ENCODE data around the gene NLGN3. TPM values are rescaled to one million over a fixed set of nuclear protein-coding genes. Genes with fewer than 3 reads are reported as not detected.

The NLGN3 gene
- total RNA-seq, 1 donor from 2014 or later, result 0.92 TPM

DNA sequence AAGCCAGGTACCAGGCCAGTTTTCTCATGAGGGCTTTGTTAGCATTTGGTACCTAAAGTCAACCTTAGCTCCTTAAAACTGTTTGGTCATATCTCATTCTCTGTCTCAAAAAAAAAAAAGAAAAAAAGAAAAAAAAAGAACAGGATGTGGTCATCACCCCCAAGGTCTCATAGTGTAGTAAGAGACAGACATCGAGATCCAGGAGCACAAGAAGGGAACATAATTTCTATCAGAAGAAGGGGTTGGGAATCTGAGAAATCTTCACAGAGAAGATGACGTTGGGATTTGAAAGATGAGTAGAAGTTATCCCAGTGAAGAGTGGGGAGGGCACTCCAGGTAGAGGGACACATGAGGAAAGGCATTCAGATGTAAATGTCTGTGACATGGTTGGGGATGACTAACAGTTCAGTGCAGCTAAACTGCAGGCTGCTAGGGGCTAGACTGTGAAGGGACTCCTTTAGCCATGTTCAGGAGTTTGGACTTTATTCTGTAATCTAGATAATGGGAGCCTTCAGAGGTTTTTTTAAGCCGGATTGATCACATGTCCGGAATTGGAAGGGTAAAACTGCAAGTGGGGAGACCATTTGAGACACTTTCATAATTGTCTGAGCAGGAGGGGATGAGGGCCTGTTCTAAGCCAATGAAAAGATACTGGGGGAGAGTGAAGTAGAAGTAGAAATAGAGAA lies 51.5 kb downstream of the NLGN3 start:
- ATAC-seq, result no peak
- no peak for DNase-seq
- intact Hi-C loops (cut with micrococcal nuclease), result no loop called here

DNA sequence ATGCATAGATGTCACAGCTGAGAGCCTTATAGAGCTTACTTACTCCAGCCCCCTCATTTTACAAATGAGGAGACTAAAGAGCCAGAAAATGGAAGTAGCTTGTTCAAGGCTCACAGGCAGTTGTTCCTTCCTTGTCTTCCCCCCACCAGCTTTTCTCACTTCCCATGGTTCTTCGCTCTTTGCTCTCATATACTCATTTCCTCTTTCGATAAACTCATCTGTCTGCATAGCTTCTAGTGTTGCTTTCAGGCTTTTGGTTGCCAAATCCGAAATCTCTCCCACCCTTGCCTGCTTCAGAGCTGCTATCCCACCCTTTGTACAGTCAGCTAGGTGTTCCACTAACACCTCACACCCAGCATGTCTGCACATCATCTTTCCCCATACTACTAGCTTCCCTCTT lies 53.4 kb downstream of the NLGN3 start:
- DNase-seq, result no peak
- intact Hi-C loops (cut with micrococcal nuclease), result no loop called here
- ATAC-seq, result no peak

DNA sequence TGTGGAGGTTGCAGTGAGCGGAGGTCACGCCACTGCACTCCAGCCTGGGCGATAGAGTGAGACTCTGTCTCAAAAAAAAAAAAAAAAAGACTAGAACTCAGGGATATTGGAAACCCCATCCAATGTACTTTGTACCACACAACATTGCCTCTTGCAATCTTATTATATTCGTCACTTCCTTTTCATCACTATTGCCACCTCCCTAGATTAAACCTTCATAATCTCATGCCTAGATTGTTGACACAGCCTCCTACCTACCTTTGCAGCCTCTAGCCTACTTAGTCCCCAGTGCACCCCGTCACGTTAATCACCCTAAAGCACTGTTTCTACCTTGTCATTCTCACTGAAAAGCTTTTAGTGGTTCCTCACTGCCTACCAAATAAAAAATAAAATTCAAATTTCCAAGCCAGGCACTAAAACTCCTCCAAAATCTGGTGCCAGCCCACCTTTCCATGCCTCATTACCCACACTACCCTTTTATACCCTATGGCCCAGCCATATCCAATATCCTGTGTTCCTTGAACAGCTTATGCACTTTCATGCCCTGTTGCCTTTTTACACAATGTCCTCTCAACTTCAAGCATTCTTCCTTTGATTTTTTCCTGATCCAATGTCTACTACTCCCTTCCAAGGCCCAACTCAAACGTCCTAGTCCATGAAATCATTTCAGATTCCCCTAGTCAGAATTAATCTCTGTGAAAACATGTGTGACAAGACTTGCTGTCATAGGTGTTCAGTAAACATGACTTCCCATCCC lies 54.8 kb downstream of the NLGN3 start:
- intact Hi-C loops (cut with micrococcal nuclease), result no loop called here
- ATAC-seq, result no peak
- no peak for DNase-seq

DNA sequence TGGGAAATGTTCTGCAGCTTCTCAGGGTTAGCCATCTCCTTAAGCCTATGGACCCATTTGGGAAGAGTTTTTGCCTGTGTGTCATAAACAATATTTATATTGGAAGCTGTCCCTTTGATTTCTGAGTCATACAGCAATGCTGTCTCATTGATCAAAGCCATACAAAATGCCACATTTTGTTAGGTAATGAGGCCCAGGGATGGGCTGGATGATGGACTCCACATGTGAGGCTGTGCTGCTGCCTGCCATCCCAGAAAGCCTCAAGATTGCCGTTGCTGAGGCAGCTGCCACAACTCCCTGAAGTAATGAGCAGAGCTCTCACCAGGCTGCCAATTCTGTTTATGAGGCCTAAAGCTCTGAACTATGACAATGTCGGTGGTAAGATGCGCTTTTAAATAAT lies 66.2 kb downstream of the NLGN3 start:
- DNase-seq, result no peak
- no peak for ATAC-seq
- intact Hi-C loops (cut with micrococcal nuclease), result no loop called here

DNA sequence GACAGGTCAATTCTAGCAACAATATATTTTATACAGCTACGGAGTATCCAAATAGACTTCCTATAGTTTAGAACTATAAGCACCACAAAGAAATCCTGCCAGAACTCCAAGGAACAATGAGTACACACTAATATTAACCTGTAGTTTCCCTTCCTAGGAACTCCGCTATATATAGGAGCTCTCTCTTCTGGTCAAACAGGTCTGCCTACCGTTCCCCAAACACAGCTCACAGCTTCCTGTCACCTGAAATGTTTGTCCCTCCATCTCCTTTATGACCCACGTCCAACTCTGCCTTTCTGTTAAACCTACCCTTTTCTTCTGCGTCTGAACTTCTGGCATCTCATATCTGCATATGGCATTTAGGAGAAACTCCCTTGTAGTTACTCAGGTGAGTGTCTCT lies 67.9 kb downstream of the NLGN3 start:
- no peak for DNase-seq
- no peak for ATAC-seq
- intact Hi-C loops (cut with micrococcal nuclease), result no loop called here

DNA sequence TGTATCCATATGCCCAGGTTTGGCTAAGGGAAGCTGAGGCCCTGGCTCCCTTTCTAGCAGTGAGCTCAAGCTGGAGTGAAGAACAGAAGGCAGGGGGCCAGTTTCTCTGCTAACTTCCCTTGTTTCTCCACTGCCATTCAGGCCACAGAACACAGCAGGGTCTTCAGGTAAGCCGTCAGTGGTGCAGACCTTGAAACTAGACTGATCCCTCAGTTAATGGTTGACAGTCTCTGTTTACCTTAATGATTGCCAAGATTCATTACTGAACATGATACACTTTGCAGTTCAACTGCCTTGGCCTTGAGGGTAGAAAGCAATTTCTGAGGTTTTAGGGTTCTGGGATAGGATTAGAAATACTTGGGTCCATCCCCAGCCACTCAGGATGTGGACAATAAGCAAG lies 69.5 kb downstream of the NLGN3 start:
- ATAC-seq, result no peak
- DNase-seq, result no peak
- intact Hi-C loops (cut with micrococcal nuclease), result no loop called here

DNA sequence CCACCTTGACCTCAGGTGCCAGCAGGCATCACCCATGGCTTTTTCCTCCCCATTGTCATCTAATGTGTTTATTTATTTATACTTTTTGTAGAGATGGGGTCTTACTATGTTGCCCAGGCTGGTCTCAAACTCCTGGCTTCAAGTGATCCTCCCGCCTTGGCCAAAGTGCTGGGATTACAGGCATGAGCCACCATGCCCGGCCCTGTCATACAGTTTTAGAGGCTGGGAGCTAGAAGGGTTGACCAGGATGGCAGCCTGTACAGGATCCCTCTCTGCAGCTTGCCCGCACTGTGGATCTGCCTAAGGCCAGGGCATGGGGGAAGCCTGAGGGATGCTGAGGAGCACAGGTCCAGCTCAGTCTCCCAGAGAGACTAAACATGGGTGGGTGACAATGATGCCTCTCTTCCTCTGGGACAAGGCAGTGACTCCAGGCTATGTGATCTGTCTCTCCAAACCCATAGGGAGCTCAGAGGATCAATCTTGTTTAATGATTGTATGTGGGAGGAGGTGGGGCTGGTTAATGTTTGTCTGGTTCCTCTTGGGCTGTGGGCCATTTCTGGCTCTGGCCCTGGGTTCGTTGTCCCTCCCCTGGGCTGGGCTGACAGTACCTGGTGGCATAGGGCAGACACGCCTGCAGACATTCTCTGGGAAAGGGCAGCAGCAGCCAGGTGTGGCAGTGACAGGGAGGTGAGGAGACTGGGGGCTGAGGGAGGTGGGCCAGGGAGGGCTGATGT lies 70.1 kb downstream of the NLGN3 start:
- ATAC-seq, result no peak
- DNase-seq, result no peak
- intact Hi-C loops (cut with micrococcal nuclease), result no loop called here

DNA sequence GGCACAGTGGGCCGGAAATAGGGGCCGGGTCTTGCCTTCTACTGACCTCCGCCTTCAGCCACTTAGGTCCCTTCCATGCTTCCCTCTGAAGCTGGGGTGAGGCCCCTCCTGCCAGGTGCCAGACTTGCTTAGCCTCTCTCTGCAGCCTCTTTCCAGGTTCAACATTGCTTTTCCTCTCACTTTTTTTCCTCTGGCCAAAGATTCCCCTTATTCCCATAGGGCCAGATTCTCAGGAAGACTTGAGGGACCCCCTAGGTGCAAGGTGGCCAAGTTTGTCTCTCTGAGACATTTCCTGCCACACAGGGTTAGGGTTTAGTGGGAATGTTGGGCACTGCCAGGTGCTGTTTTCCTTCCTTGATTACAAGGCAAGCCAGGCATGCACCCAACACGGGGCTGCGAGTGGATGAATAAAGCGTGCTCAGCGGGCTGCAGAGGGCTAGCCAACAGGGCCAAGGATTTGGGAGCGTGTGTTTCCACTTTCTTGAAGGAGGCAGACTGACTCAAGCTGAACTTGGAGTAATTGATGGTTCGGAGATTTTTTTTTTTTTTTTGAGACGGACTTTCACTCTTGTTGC lies 70.8 kb downstream of the NLGN3 start:
- DNase-seq (no peak), ATAC-seq (no peak)
- intact Hi-C loops (cut with micrococcal nuclease), result no loop called here

DNA sequence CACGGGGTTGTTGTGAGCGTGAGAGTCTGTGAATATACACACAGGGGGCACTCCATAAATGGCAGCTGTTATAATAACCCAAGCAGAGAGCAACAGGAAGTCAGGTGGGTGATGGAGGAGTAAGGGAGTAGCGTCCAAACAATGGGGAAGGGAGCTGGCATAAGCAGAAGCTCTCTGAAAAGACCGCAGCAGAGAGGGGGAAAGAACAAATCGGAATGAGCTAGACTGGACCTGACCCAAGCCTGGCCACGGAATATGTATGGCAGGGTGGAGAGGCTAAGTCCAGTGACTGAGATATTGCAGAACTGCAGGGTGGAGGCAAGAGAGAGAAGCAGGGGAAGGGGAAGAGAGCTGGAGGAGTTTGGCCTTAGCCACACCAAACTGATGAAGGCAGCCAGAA lies 71.8 kb downstream of the NLGN3 start:
- ATAC-seq, result no peak

DNA sequence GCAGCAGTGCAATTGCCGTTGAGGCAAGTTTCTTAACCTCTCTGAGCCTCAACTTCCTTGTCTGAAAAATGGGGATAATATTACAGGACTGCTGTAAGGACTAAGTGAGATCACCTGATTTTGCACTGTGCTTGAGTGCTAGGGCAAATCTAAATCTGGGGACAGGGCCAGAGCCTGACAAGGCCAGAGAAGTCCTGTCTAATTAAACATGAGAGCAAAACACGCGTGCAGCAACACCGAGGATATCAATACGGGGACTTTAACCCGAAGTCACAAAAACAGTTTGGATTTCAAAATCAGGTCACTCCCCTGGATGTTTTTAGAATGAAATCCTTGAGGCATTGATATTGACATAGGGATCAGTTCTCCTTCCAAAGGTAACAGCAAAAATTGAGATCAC lies 72.7 kb downstream of the NLGN3 start:
- DNase-seq (no peak), ATAC-seq (no peak)
- intact Hi-C loops (cut with micrococcal nuclease), result no loop called here

More for the DNA sequence above, 71.8 kb downstream of the NLGN3 start:
- intact Hi-C loops (cut with micrococcal nuclease), result no loop called here
- no peak for DNase-seq

Other genes with a start within 250 kb of the NLGN3 start
- not detected for gene TEX11, start 236.1 kb upstream of the NLGN3 start, total RNA-seq
- gene SLC7A3, start 213.7 kb upstream of the NLGN3 start, total RNA-seq, result not detected
- 45.4 TPM for gene SNX12, start 76.5 kb upstream of the NLGN3 start, total RNA-seq
- gene FOXO4, start 49.0 kb upstream of the NLGN3 start, total RNA-seq, result 56.3 TPM
- not detected for gene CXorf65, start 38.1 kb upstream of the NLGN3 start, total RNA-seq
- 3.0 TPM for gene IL2RG, start 33.3 kb upstream of the NLGN3 start, total RNA-seq
- gene MED12, start 26.2 kb upstream of the NLGN3 start, total RNA-seq, result 18.3 TPM
- not detected for gene GJB1, start 78.4 kb downstream of the NLGN3 start, total RNA-seq
- gene ZMYM3, start 109.3 kb downstream of the NLGN3 start, total RNA-seq, result 16.3 TPM
- 105 TPM for gene NONO, start 138.8 kb downstream of the NLGN3 start, total RNA-seq
- 88.6 TPM for gene ITGB1BP2, start 156.9 kb downstream of the NLGN3 start, total RNA-seq
- 15.8 TPM for gene TAF1, start 221.5 kb downstream of the NLGN3 start, total RNA-seq